Natural killer cell treated with Interleukin-12 subunit alpha and Interleukin-12 subunit beta and Interleukin-15 and Interleukin-18, amount 100 ng/mL, for 72 hours (primary cell): ENCODE measurements around the gene FBRSL1. TPM values are rescaled to one million over a fixed set of nuclear protein-coding genes. Genes with fewer than 3 reads are reported as not detected.

Source experiments
- ATAC-seq, 2 donors: fragments of 150-1000 bp; cut with Tn5 transposase in 1 of 2; sonication (Bioruptor Pico), chemical (Tn5 transposase) in 1 of 2; 2 replicates each; pipeline ENCODE4 v1.10.0; 2021
- DNase-seq: peaks from one replicate; pipeline ENCODE4 v3.0.0; 2022; ENCODE audit warnings: low spot score
- H3K27ac Mint-ChIP-seq, 2 donors: 1 replicate in 1 of 2; 2 replicates in 1 of 2; pipeline ENCODE4 v1.8.0; 2022; ENCODE audit warnings: mixed read lengths in 2 of 2, mild to moderate bottlenecking in 1 of 2, moderate library complexity in 1 of 2
- H3K27me3 Mint-ChIP-seq, 2 donors: 1 replicate in 1 of 2; 2 replicates in 1 of 2; pipeline ENCODE4 v1.8.0; 2022; ENCODE audit warnings: mixed read lengths in 2 of 2
- H3K36me3 Mint-ChIP-seq: one replicate; pipeline ENCODE4 v1.8.0; 2022; ENCODE audit warnings: mixed read lengths
- H3K4me1 Mint-ChIP-seq, 2 donors: 1 replicate in 1 of 2; 2 replicates in 1 of 2; pipeline ENCODE4 v1.8.0; 2022; ENCODE audit warnings: low read depth in 2 of 2, mixed read lengths in 2 of 2, mild to moderate bottlenecking in 1 of 2
- H3K4me3 Mint-ChIP-seq: one replicate; pipeline ENCODE4 v1.8.0; 2022; ENCODE audit warnings: mixed read lengths
- H3K9me3 Mint-ChIP-seq: 2 replicates; pipeline ENCODE4 v1.8.0; 2022; ENCODE audit warnings: mixed read lengths
- total RNA-seq, 2 donors: library from RNA; stranded (reverse); gene quantifications; one replicate each; pipeline ENCODE4 v1.2.3, GENCODE V29; 2022

FBRSL1 gene
- total RNA-seq, 2 donors from 2014 or later = 38.0 to 91.5 TPM

DNA sequence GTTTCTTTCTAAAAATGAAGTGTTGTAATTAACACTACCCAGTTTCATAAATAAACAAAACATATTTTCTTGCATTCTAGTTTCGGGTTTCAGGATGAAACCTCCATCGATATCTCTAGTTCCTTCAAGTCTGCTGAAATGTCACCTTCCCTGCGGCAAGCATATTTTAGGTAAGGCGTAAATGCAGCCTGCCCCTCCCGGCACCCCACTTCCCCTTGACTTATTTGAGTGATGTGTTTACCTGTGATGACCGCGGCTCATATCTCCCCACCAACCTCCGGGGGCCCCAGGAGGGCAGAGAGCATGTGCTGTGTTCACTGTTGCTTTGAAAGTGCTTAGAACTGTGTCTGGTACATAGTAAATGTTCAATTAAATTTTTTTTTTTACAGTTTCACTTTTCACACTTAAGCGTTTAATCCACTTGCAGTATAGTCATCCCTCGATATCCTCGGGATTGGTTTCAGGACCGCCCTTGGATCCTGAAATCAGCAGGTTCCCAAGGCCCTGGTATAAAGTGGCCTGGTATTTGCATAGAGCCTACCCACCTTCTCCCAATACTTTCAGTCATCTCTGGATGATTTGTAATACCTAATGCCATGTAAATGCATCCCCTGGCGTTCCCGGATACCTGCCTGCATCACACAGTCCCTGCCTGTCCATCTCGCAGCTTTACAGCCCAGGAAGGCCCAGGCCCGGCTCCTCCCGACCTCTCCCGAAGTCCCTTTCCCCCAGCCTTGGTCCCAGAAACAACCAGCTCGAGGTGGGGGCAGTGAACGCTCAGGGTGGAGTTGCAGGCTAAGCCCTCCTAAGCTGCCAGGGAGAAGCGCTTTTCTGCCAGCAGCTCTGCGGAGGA is 40.2 kb upstream of the FBRSL1 start:
- Mint-ChIP-seq H3K4me1 (peaks cover 20 to 28% of the 10 kb centered on the region in 2 donors), H3K36me3 (no peaks in the 10 kb centered on the region), H3K27ac (peak overlapping the region in 1 of 2 donors; percentile 80), H3K27me3 (no peaks in the 10 kb centered on the region), H3K9me3 (no peaks in the 10 kb centered on the region), H3K4me3 (no peak overlapping the region)
- DNase-seq (no peak), ATAC-seq (no peak)

DNA sequence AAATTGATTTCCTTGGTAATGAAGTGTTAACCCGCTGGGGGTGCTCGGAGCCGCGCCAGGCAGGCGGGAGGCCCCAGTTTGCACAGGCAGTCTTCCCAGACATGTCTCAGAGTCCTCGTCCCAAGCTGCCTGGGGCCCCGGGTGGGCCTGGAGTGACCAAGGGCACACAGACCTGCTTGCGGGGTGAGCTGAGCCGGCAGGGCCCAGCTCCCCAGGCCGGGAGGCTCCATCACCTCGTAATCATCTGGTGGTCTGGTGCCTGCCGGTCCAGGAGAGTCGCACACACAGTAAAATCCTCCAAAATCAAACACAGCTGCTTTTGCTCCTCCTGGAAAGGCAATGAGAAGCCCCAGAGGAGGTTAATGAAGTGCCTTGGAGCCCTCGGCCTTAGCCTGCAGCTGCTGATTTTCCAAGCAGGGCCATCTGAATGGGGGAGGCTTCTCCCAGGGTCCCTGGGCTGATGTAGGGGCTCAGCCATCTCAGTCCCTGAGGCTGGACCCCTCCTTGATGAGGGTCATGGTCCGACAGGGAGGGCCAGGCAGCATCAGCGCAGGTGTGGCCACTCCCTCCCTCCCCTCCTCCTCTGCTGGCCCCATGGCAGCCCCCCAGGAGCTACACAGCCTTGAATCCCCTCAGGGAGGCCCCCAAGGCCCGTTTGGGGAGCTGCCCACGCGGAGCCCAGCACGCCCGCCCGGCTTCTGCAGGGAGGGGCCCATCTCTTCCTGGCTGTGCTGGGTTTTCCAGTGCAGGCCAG is 39.4 kb upstream of the FBRSL1 start:
- Mint-ChIP-seq H3K4me1 (peaks cover 17 to 29% of the 10 kb centered on the region in 2 donors), H3K36me3 (no peaks in the 10 kb centered on the region), H3K27ac (no peak overlapping the region), H3K4me3 (no peak overlapping the region), H3K9me3 (peaks cover 3% of the 10 kb centered on the region), H3K27me3 (no peaks in the 10 kb centered on the region)
- ATAC-seq (no peak), DNase-seq (no peak)

DNA sequence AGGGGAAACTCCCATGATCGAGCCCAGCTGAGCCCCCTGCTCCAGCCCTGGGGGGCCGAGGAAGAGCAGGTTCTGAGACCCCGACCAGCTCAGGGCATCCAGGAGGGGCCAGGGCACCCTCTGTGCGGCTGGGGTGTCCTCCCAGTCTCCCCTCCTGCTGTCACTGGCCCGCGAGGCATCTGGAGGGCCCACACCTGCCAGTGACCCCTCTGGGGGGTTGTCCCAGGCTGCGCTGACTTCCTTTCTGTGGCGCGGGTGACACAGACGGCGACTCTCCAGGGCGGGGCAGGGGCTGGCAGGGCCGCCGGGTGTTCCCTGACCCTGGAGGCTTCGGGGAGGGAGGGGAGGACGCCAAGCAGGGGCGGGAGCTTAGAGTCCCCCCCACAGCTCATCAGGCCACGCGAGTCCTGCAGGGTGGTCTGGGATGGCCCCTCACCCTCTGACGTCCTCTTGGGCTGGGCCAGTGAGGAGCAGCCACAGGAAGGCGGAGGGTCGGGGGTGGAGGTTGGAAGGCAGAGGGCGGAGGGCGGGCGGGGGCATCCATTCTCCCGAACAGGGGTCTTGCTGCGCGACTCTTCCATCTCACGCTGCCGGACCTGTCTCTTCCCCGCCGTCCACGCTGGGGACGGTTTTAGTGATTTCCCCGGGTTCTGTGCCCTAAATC is 38.6 kb upstream of the FBRSL1 start:
- H3K27ac Mint-ChIP-seq = no peak overlapping the region
- DNase-seq (no peak), ATAC-seq (peak in 1 of 2 donors; percentile 2)
- H3K36me3 Mint-ChIP-seq = no peaks in the 10 kb centered on the region
- peaks cover 8% of the 10 kb centered on the region for H3K9me3 Mint-ChIP-seq
- H3K4me1 Mint-ChIP-seq = peaks cover 16 to 27% of the 10 kb centered on the region in 2 donors
- H3K4me3 Mint-ChIP-seq = no peak overlapping the region
- no peaks in the 10 kb centered on the region for H3K27me3 Mint-ChIP-seq

- no peak for DNase-seq
- no peak overlapping the region for H3K27ac Mint-ChIP-seq
- H3K4me1 Mint-ChIP-seq = peaks cover 16 to 26% of the 10 kb centered on the region in 2 donors
- ATAC-seq = no peak
- no peaks in the 10 kb centered on the region for H3K36me3 Mint-ChIP-seq
- no peaks in the 10 kb centered on the region for H3K27me3 Mint-ChIP-seq
- H3K9me3 Mint-ChIP-seq = peaks cover 8% of the 10 kb centered on the region
- H3K4me3 Mint-ChIP-seq = no peak overlapping the region
These were observed 38.1 kb upstream of the FBRSL1 start for GRCh38 chr12:132451836-132452195.

DNA sequence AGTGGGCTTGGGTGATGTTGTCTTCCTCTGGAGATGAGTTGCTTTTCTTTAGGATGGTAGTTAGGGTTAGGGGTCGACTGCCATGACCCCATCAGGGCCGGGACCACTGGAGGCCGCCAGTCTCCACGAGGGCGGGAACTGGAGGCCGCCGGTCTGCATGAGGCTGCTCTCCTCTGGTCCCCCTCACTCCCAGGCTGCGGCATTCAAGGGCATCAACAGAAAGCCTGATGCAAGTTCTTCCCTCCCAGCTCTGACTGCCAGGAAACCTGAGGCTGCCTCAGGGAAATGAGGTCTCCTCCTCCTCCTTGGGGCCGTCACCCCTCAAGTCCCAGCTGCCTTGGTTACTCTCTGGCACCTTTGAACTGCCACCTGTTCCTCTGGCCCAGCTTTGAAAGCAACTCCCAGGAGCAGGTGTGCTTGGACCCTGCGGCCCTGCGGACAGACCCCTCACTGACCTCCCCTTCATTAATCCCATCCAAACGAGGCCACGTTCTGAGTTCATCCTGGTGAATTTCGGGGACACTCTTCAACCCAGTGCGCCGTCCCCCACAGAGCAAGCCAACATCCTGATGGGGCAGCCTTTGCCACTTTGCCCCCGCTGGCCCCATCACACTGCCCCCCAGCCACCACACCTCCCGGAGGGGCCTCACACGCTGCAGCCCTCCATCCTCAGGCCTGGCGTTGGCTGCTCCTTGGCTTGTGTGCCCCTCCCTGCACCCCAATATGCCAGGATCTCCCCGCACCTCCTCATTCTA is 37.2 kb upstream of the FBRSL1 start:
- Mint-ChIP-seq H3K27me3 (no peaks in the 10 kb centered on the region), H3K9me3 (peaks cover 8% of the 10 kb centered on the region), H3K4me1 (peaks cover 16 to 26% of the 10 kb centered on the region in 2 donors), H3K36me3 (no peaks in the 10 kb centered on the region), H3K27ac (peak overlapping the region in 1 of 2 donors; percentile 27), H3K4me3 (no peak overlapping the region)
- DNase-seq (no peak), ATAC-seq (no peak)

DNA sequence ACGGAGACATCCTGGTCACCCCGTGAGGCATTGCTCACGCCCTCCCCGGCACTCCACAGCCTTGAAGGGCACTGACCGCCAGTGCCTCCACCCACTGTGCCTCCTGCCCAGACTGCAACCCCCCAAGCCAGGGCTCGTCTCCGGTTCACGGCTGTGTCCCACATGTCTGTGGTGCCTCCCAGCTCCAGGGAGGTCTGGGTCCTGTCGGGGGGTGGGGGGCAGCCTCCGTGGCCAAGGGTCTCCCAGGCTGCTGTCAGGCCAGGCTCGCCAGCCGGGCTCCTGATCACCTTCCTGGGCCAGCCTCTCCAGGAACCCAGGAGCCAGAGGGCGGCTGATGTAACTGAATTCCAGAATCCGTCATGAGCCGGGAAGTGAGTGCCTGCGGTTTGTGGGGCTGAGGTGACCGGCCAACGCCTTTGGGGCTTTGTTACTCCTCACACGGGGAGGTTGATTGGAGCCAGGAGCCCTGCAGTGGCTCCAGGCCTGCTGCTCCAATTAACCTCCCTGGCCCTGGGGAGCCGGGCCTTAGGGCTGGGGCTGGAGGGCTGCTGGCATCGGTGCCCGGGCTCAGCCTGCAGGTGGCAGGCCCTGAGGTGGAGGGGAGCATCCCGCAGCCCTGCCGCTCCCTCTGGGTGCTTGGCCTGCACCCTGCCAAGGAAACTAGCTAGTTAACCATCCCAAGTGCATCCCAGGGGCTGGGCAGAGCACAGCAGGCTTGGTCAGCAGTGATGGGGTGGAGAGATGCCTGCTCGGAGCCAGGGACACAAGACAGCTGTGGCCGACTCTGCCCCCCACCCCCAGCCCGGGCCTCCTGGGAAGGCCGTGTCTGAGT is 36.4 kb upstream of the FBRSL1 start:
- Mint-ChIP-seq H3K4me3 (no peak overlapping the region), H3K27ac (peak overlapping the region in 1 of 2 donors; percentile 27), H3K27me3 (no peaks in the 10 kb centered on the region), H3K9me3 (peaks cover 8% of the 10 kb centered on the region), H3K4me1 (peaks cover 16 to 26% of the 10 kb centered on the region in 2 donors), H3K36me3 (no peaks in the 10 kb centered on the region)
- DNase-seq (no peak), ATAC-seq (no peak)

DNA sequence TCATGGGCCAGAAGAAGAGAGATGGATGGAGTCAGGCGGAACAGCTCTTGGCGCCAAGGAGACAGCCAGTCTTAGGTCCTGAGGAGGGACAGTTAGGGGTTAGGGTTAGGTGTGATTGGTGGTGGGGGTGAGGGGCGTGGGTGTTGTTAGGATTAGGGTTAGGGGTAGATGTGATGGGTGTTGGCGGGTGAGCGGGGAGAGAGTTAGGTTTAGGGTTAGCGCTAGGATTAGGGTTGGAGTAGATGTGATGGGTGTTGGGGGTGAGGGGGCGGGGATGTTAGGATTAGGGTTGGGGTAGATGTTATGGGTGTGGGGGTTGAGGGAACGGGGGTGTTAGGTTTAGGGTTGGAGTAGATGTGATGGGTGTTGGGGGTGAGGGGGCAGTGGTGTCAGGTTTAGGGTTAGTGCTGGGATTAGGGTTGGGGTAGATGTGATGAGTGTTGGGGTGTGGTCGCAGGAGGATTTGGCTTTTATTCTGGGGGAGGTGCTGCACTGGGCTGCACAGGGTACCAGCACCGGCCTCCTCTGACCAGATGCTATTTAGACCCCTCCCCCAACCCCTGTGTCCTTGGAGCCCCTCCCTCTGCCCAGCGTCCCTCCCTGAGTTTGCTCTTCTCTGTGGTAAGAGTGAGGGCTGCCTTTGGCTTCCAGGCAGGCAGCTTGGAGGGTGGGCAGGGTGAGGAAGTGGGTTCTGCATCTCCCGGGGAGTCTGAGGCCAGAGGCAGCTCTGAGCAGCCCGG is 35.6 kb upstream of the FBRSL1 start:
- no peak for ATAC-seq
- Mint-ChIP-seq H3K27me3 (no peaks in the 10 kb centered on the region), H3K4me3 (no peak overlapping the region), H3K36me3 (no peaks in the 10 kb centered on the region), H3K9me3 (peaks cover 8% of the 10 kb centered on the region), H3K4me1 (peaks cover 16 to 26% of the 10 kb centered on the region in 2 donors), H3K27ac (no peak overlapping the region)
- DNase-seq = no peak

- H3K27ac Mint-ChIP-seq = no peak overlapping the region
- H3K27me3 Mint-ChIP-seq = no peaks in the 10 kb centered on the region
- DNase-seq = no peak
- ATAC-seq = no peak
- H3K4me3 Mint-ChIP-seq = no peak overlapping the region
- peaks cover 16 to 26% of the 10 kb centered on the region in 2 donors for H3K4me1 Mint-ChIP-seq
- H3K36me3 Mint-ChIP-seq = no peaks in the 10 kb centered on the region
- peaks cover 8% of the 10 kb centered on the region for H3K9me3 Mint-ChIP-seq
These were observed 35.0 kb upstream of the FBRSL1 start for GRCh38 chr12:132454933-132455418.

- no peaks in the 10 kb centered on the region for H3K27me3 Mint-ChIP-seq
- ATAC-seq = no peak
These were observed 34.4 kb upstream of the FBRSL1 start for GRCh38 chr12:132455565-132455964.

GRCh38 chr12:132456186-132456943 is 33.6 kb upstream of the FBRSL1 start:
- H3K4me3 Mint-ChIP-seq = peak overlapping the region; percentile 41
- no peaks in the 10 kb centered on the region for H3K36me3 Mint-ChIP-seq
- H3K27me3 Mint-ChIP-seq = no peaks in the 10 kb centered on the region
- peaks cover 8% of the 10 kb centered on the region for H3K9me3 Mint-ChIP-seq
- DNase-seq (no peak), ATAC-seq (no peak)
- peaks cover 16 to 26% of the 10 kb centered on the region in 2 donors for H3K4me1 Mint-ChIP-seq
- no peak overlapping the region for H3K27ac Mint-ChIP-seq

More at GRCh38 chr12:132455565-132455964, 34.4 kb upstream of the FBRSL1 start:
- Mint-ChIP-seq H3K36me3 (no peaks in the 10 kb centered on the region), H3K4me3 (peak overlapping the region; percentile 41), H3K9me3 (peaks cover 8% of the 10 kb centered on the region), H3K27ac (no peak overlapping the region), H3K4me1 (peaks cover 16 to 26% of the 10 kb centered on the region in 2 donors)
- no peak for DNase-seq

GRCh38 chr12:132456944-132457495 is 32.9 kb upstream of the FBRSL1 start:
- no peaks in the 10 kb centered on the region for H3K36me3 Mint-ChIP-seq
- no peak overlapping the region for H3K4me3 Mint-ChIP-seq
- H3K27ac Mint-ChIP-seq = no peak overlapping the region
- peaks cover 16 to 26% of the 10 kb centered on the region in 2 donors for H3K4me1 Mint-ChIP-seq
- DNase-seq = no peak
- H3K27me3 Mint-ChIP-seq = no peaks in the 10 kb centered on the region
- peaks cover 8% of the 10 kb centered on the region for H3K9me3 Mint-ChIP-seq
- ATAC-seq = no peak
